Endothelial cell of umbilical vein (primary cell): ENCODE measurements around the gene PSMD14. TPM values are rescaled to one million over a fixed set of nuclear protein-coding genes. Genes with fewer than 3 reads are reported as not detected.

ENCODE experiments used
- BruUV-seq: library from RNA; stranded (reverse); fragments of 400-500 nt; replicated peaks from 2 replicates; lab custom pipeline; 2021; lab: Mats Ljungman, UMichigan
- CTCF ChIA-PET: fragments of 300-600, 350-600 bp; sonication (Branson Sonifier 250); formaldehyde crosslinking; loops from one replicate; lab custom pipeline; 2021; ENCODE audit warnings: antibody characterized with exemption, inconsistent platforms; lab: Charles Lee
- POLR2A ChIA-PET: fragments of 300-600, 350-600 bp; sonication (Branson Sonifier 250); formaldehyde crosslinking; loops from one replicate; lab custom pipeline; 2021; ENCODE audit warnings: antibody characterized with exemption, inconsistent platforms; lab: Charles Lee
- DNase-seq: peaks from one replicate; pipeline ENCODE4 v3.0.0-alpha.2; 2011; ENCODE audit warnings: low read depth, low spot score
- FAIRE-seq: peaks from 2 replicates; lab custom pipeline; 2011; peaks lifted over from hg19 to GRCh38; lab: Jason Lieb, UNC
- H2AFZ ChIP-seq: 2 replicates; pipeline ENCODE4 v1.6.0; 2012; ENCODE audit warnings: low read depth, low read length, control low read depth, inconsistent platforms
- H3K27ac ChIP-seq: 2 replicates; pipeline ENCODE4 v1.5.1; 2011; ENCODE audit warnings: low read depth, mild to moderate bottlenecking, control low read depth, low read length, moderate library complexity; ENCODE audit not compliant: insufficient read depth
- H3K27me3 ChIP-seq, 2 experiments: 2 replicates each; pipeline versions ENCODE4 v1.6.0 to v1.6.1; 2011; ENCODE audit warnings: low read length in 2 of 2, mixed read lengths in 1 of 2; ENCODE audit not compliant: control insufficient read depth in 2 of 2, insufficient read depth in 2 of 2
- H3K36me3 ChIP-seq, 2 experiments: 2 replicates in 1 of 2; 3 replicates in 1 of 2; pipeline ENCODE4 v1.5.1; 2011; ENCODE audit warnings: low read length in 2 of 2, mild to moderate bottlenecking in 1 of 2, moderate library complexity in 1 of 2; ENCODE audit not compliant: control insufficient read depth in 2 of 2, insufficient read depth in 2 of 2; ENCODE audit errors: extremely low read depth in 1 of 2
- H3K4me1 ChIP-seq: 3 replicates; pipeline ENCODE4 v1.5.1; 2011; ENCODE audit warnings: mild to moderate bottlenecking, low read length; ENCODE audit not compliant: control insufficient read depth, insufficient read depth; ENCODE audit errors: extremely low read depth
- H3K4me2 ChIP-seq: 2 replicates; pipeline ENCODE4 v1.6.1; 2011; ENCODE audit warnings: low read length, control low read depth, mixed read lengths; ENCODE audit not compliant: insufficient read depth
- H3K4me3 ChIP-seq, 3 experiments: fragments of 200-600 bp in 1 of 3; sonication (generic), shearing (Covaris generic) in 1 of 3; replicated peaks in 1 of 3; 2 replicates each; pipeline ENCODE4 v1.5.1; 2011 to 2016; ENCODE audit warnings: control low read depth in 3 of 3, low read length in 3 of 3, mild to moderate bottlenecking in 2 of 3, inconsistent platforms in 1 of 3, low read depth in 1 of 3, moderate library complexity in 1 of 3; ENCODE audit not compliant: insufficient read depth in 1 of 3
- H3K79me2 ChIP-seq: 2 replicates; pipeline ENCODE4 v1.6.0; 2012; ENCODE audit warnings: low read length, inconsistent platforms; ENCODE audit not compliant: control insufficient read depth, insufficient read depth
- H3K9ac ChIP-seq: replicated peaks from 2 replicates; pipeline ENCODE3; 2011; ENCODE audit warnings: low read length, control low read depth; ENCODE audit not compliant: insufficient read depth; ENCODE audit errors: extremely low read depth
- H3K9me1 ChIP-seq: replicated peaks from 3 replicates; pipeline ENCODE4 v1.6.0; 2011; ENCODE audit warnings: mild to moderate bottlenecking, low read length; ENCODE audit not compliant: control insufficient read depth, insufficient read depth; ENCODE audit errors: extremely low read depth
- H3K9me3 ChIP-seq: replicated peaks from 2 replicates; pipeline ENCODE4 v1.5.1; 2012; ENCODE audit warnings: low read length, inconsistent platforms; ENCODE audit not compliant: control insufficient read depth, insufficient read depth
- H4K20me1 ChIP-seq: replicated peaks from 2 replicates; pipeline ENCODE3; 2011; ENCODE audit warnings: mild to moderate bottlenecking, low read length; ENCODE audit not compliant: control insufficient read depth, insufficient read depth; ENCODE audit errors: extremely low read depth
- EZH2 ChIP-seq: IDR thresholded peaks from 2 replicates; pipeline ENCODE4 v1.6.1; 2012; ENCODE audit warnings: borderline replicate concordance, low read depth, mild to moderate bottlenecking, moderate library complexity, low read length, inconsistent platforms; ENCODE audit not compliant: severe bottlenecking
- FOS ChIP-seq: IDR thresholded peaks from 2 replicates; pipeline ENCODE4 v1.6.1; 2011; ENCODE audit warnings: mild to moderate bottlenecking, low read length, moderate library complexity, borderline replicate concordance; ENCODE audit not compliant: insufficient read depth
- GATA2 ChIP-seq: IDR thresholded peaks from 2 replicates; pipeline ENCODE4 v1.7.0; 2011; ENCODE audit warnings: low read depth, mild to moderate bottlenecking, moderate library complexity, mixed read lengths, low read length; ENCODE audit not compliant: insufficient read length, insufficient read depth
- JUN ChIP-seq: IDR thresholded peaks from 2 replicates; pipeline ENCODE4 v1.6.1; 2011; ENCODE audit warnings: borderline replicate concordance, low read depth; ENCODE audit not compliant: insufficient read length, insufficient read depth
- MYC ChIP-seq: IDR thresholded peaks from one replicate; pipeline ENCODE4 v1.6.1; 2011; ENCODE audit warnings: mild to moderate bottlenecking, low read depth, low read length
- POLR2A ChIP-seq: IDR thresholded peaks from 2 replicates; pipeline ENCODE4 v1.6.1; 2012; ENCODE audit warnings: low read depth, mild to moderate bottlenecking, control low read depth, low read length
- POLR2AphosphoS5 ChIP-seq: IDR thresholded peaks from 2 replicates; pipeline ENCODE4 v1.6.1; 2012; ENCODE audit warnings: low read depth, mild to moderate bottlenecking, control low read depth, low read length, moderate library complexity; ENCODE audit not compliant: insufficient read depth
- dilution Hi-C: fragments of 300-500 bp; cut with MboI; formaldehyde crosslinking; loops from one replicate; pipeline ENCODE4 v1.15.0; 2019; ENCODE audit warnings: low sequenced_read_pairs; ENCODE audit not compliant: extremely low pct_ligation_motif_present
- intact Hi-C: fragments of 100-400 bp; cut with micrococcal nuclease; formaldehyde crosslinking; loops from one replicate; pipeline ENCODE4 v1.10.0; 2022
- polyA plus RNA-seq, 4 experiments: library from polyadenylated mRNA; depleted of rRNA in 3 of 4; stranded (reverse) in 3 of 4; unstranded in 1 of 4; fragments of >200 nt; gene quantifications; 2 replicates each; pipeline versions ENCODE4 v1.2.1 to v1.2.3, GENCODE V29; 2011 to 2012; ENCODE audit warnings: missing spikeins in 1 of 4
- total RNA-seq: library from RNA; stranded (reverse); gene quantifications from 2 replicates; pipeline ENCODE4 v1.2.3, GENCODE V29; 2021
- TF ChIP-seq, protein P1 (sequence below), 2 donors: IDR thresholded peaks; 1 replicate in 1 of 2; 2 replicates in 1 of 2; pipeline ENCODE4 v1.5.1; 2011; ENCODE audit warnings: low read length in 2 of 2, mild to moderate bottlenecking in 2 of 2, moderate library complexity in 2 of 2, control low read depth in 1 of 2, inconsistent platforms in 1 of 2, low read depth in 1 of 2; ENCODE audit not compliant: insufficient read depth in 1 of 2; ENCODE audit errors: extremely low read depth in 1 of 2
- TF ChIP-seq, protein P2 (sequence below): IDR thresholded peaks from 2 replicates; pipeline ENCODE4 v1.6.1; 2011; ENCODE audit not compliant: insufficient read depth, insufficient read length

The PSMD14 gene
- total and polyA plus RNA-seq, 2 donors (not counting 3 experiments of a cell fraction or from before 2014, with no cell fraction given) = 47.6 to 85.4 TPM

DNA sequence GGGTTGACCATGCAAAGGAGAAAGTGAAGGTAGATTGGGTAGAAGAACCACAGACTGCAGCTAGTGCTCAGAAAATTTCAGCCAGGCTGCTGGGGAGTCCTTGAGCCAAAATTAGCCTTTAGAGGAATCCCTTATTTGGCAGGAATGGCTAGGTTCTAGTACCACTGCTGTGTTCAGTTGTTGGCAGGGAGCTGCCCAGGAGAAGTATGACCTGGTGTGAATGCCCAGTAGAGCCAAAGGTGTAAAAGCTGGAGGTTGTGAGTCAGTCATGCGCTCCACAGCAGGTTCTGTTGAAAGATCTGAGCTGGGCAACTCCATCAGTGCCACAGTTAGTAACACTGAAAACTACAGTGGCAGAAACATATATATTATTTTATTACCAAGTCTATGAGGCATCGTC lies 71.5 kb downstream of the PSMD14 start:
- Histone ChIP-seq H4K20me1 (no peaks in the 10 kb centered on the region), H3K36me3 (no peaks in the 10 kb centered on the region), H3K9ac (no peak overlapping the region), H3K27ac (no peak overlapping the region), H3K4me3 (no peak overlapping the region), H3K4me2 (no peak overlapping the region), H3K4me1 (no peaks in the 10 kb centered on the region), H3K9me1 (no peaks in the 10 kb centered on the region), H3K9me3 (no peaks in the 10 kb centered on the region), H3K27me3 (no peaks in the 10 kb centered on the region), H3K79me2 (peaks cover 11% of the 10 kb centered on the region), H2AFZ (no peak overlapping the region)
- intact Hi-C loops = no loop called here
- POLR2A ChIA-PET = no interaction called here
- CTCF ChIA-PET = interaction anchor here (0.6 to 1.9 kb wide), 2 partner anchors 10 to 14 kb away, joined by 4 to 6 read pairs; no protein-coding TSS in a partner anchor
- dilution Hi-C loops = no loop called here
- DNase-seq (no peak), FAIRE-seq (no peak)
- no TSS peak for BruUV-seq
- TF ChIP-seq FOS = no peak
- no peak for TF ChIP-seq MYC
- TF ChIP-seq EZH2 = no peak
- TF ChIP-seq, protein P1, sequence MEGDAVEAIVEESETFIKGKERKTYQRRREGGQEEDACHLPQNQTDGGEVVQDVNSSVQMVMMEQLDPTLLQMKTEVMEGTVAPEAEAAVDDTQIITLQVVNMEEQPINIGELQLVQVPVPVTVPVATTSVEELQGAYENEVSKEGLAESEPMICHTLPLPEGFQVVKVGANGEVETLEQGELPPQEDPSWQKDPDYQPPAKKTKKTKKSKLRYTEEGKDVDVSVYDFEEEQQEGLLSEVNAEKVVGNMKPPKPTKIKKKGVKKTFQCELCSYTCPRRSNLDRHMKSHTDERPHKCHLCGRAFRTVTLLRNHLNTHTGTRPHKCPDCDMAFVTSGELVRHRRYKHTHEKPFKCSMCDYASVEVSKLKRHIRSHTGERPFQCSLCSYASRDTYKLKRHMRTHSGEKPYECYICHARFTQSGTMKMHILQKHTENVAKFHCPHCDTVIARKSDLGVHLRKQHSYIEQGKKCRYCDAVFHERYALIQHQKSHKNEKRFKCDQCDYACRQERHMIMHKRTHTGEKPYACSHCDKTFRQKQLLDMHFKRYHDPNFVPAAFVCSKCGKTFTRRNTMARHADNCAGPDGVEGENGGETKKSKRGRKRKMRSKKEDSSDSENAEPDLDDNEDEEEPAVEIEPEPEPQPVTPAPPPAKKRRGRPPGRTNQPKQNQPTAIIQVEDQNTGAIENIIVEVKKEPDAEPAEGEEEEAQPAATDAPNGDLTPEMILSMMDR (IDR thresholded peaks at IDR 0.05; ENCODE audit: extremely low read depth in 1 of 2, insufficient read depth in 1 of 2, low read depth in 1 of 2, low read length in 2 of 2) = no peak
- no peak for TF ChIP-seq GATA2
- no peak for TF ChIP-seq POLR2A
- TF ChIP-seq JUN = no peak
- no peak for TF ChIP-seq POLR2AphosphoS5
- TF ChIP-seq, protein P2, sequence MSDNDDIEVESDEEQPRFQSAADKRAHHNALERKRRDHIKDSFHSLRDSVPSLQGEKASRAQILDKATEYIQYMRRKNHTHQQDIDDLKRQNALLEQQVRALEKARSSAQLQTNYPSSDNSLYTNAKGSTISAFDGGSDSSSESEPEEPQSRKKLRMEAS = no peak
